ENCODE data around the gene SMOC1.

The SMOC1 gene

GRCh38 chr14:69990323-69990722, 111.1 kb downstream of the SMOC1 start:
- no peak for TF ChIP-seq CTCF (IDR thresholded peaks at IDR 0.05; ENCODE audit: low read length, missing control alignments)
- no peak overlapping the region for H3K4me3 ChIP-seq (replicated peaks; ENCODE audit: low read depth, low read length)
- DNase-seq (ENCODE audit: low read depth), result no peak

GRCh38 chr14:69991422-69991821, 112.2 kb downstream of the SMOC1 start:
- DNase-seq (ENCODE audit: low read depth), result no peak
- H3K4me3 ChIP-seq (replicated peaks; ENCODE audit: low read depth, low read length), result no peak overlapping the region
- TF ChIP-seq CTCF (IDR thresholded peaks at IDR 0.05; ENCODE audit: low read length, missing control alignments), result no peak

- TF ChIP-seq CTCF (IDR thresholded peaks at IDR 0.05; ENCODE audit: low read length, missing control alignments), result no peak
- H3K4me3 ChIP-seq (replicated peaks; ENCODE audit: low read depth, low read length), result no peak overlapping the region
Observed at GRCh38 chr14:69992564-69992963, 113.3 kb downstream of the SMOC1 start.

GRCh38 chr14:69993326-69993725, 114.1 kb downstream of the SMOC1 start:
- no peak overlapping the region for H3K4me3 ChIP-seq (replicated peaks; ENCODE audit: low read depth, low read length)
- TF ChIP-seq CTCF (IDR thresholded peaks at IDR 0.05; ENCODE audit: low read length, missing control alignments), result no peak

More at GRCh38 chr14:69992564-69992963, 113.3 kb downstream of the SMOC1 start:
- DNase-seq (ENCODE audit: low read depth), result no peak

GRCh38 chr14:69994002-69994401, 114.8 kb downstream of the SMOC1 start:
- H3K4me3 ChIP-seq (replicated peaks; ENCODE audit: low read depth, low read length), result no peak overlapping the region
- no peak for DNase-seq (ENCODE audit: low read depth)
- no peak for TF ChIP-seq CTCF (IDR thresholded peaks at IDR 0.05; ENCODE audit: low read length, missing control alignments)

More at GRCh38 chr14:69993326-69993725, 114.1 kb downstream of the SMOC1 start:
- no peak for DNase-seq (ENCODE audit: low read depth)

- no peak for TF ChIP-seq CTCF (IDR thresholded peaks at IDR 0.05; ENCODE audit: low read length, missing control alignments)
- no peak overlapping the region for H3K4me3 ChIP-seq (replicated peaks; ENCODE audit: low read depth, low read length)
- peak; percentile 54 for DNase-seq (ENCODE audit: low read depth)
Observed at GRCh38 chr14:69996216-69996615, 117.0 kb downstream of the SMOC1 start.

- DNase-seq (ENCODE audit: low read depth), result peak; percentile 85
- no peak overlapping the region for H3K4me3 ChIP-seq (replicated peaks; ENCODE audit: low read depth, low read length)
- no peak for TF ChIP-seq CTCF (IDR thresholded peaks at IDR 0.05; ENCODE audit: low read length, missing control alignments)
Observed at GRCh38 chr14:69997849-69998248, 118.6 kb downstream of the SMOC1 start.

All from fibroblast of pulmonary artery (primary cell).